ENCODE measurements around the gene TMEM131.

- no peak for TF ChIP-seq POLR2A (IDR thresholded peaks at IDR 0.05)
- TF ChIP-seq CTCF (IDR thresholded peaks at IDR 0.05) = no peak
Measured at GRCh38 chr2:98037206-98037605, 41.5 kb upstream of the TMEM131 start.
